GM19452 (cell line): ENCODE data around the gene EXOC3L2.
"Not testable (repeated sequence)": the region's sequence is repeated elsewhere in the genome, so short reads cannot be mapped to it uniquely, and the experiment has no call there.

Source experiments
- ATAC-seq: cut with Tn5 transposase; IDR thresholded peaks from one replicate; pipeline ENCODE4 v1.9.1; 2021; ENCODE audit not compliant: unreplicated experiment

The EXOC3L2 gene

DNA sequence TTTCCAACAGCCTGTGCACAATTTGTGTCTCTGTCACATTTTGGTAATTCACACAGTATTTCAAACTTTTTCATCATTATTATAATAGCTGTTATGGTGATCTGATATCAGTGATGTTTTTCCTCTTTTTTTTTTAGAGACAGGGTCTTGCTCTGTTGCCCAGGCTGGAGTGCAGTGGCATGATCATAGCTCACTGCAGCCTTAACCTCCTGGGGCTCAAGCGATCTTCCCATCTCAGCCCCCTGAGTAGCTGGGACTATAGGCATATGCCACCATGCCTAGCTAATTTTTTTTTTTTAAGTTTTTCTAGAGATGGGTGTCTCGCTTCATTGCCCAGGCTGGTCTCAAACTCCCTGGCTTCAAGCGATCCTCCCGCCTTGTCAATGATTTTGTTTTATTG, 11.6 kb upstream of the EXOC3L2 start:
- ATAC-seq = no peak

DNA sequence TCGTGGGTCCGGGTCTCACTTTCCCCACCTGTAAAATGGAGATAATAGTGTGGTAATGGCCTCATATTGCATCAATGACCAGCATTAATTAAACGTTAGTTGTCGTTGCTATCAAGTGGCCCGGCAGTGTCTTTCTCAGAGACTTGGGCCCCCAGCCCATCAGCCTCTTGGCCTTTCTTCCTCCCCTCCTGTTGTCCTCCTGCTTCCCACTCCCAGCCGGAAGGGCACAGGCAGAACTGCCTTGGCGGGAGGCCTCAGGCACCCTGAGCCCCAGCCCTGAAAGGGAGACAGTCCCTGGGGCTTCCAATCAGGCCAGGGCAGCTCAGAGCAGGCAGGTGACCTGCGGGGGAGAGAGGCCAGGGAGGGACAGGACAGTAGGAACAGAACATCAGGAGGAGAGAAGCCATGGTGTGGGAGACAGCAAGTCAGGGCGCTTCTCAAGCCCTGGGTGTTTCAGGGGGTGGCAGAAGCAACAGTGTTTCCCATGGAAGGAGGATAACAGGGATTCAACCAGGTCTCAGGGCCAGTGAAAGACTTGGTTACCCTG, 10.5 kb upstream of the EXOC3L2 start:
- ATAC-seq = no peak

- no peak for ATAC-seq
Measured at GRCh38 chr19:45254044-45254531, 8.9 kb upstream of the EXOC3L2 start.

DNA sequence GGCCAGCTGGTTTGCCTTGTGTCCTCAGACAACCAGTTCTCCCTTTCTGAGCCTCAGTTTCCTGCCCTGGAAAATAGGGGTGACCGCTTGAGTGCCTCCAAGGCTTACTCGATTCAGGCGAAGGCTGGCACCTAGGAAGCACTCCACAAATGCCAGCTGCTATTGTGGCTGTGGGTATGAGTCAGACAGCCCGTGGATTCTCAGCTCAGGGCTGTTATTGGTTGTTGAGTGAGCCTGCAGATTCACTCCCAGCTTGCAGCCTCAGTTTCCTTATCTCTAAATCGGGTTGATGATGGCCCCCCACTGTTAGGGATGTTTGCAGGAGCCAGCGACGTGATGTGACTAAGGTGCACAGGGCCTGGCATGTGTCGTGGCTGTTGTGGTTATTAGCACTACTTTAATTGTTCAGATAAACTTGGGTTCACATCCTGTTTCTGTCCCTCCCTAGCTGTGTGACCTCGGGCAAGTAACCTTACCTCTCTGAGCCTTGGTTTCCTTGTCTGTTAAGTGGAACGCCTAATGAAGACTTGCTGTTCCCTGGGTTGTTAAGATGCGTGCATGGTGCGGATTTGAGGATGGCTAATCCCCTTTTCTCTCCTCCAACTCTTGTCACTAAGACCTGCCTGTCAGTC, 8.3 kb upstream of the EXOC3L2 start:
- no peak for ATAC-seq

- ATAC-seq = no peak
Measured at GRCh38 chr19:45251452-45252354, 6.5 kb upstream of the EXOC3L2 start.

GRCh38 chr19:45250832-45251451, 5.7 kb upstream of the EXOC3L2 start, which contains the start of gene MARK4:
TSS of gene MARK4 (plus strand) at chr19:45251271. CDS start at chr19:45251589, 318 bp downstream.
- no peak for ATAC-seq

- no peak for ATAC-seq
Measured at GRCh38 chr19:45250216-45250831, 5.1 kb upstream of the EXOC3L2 start.

DNA sequence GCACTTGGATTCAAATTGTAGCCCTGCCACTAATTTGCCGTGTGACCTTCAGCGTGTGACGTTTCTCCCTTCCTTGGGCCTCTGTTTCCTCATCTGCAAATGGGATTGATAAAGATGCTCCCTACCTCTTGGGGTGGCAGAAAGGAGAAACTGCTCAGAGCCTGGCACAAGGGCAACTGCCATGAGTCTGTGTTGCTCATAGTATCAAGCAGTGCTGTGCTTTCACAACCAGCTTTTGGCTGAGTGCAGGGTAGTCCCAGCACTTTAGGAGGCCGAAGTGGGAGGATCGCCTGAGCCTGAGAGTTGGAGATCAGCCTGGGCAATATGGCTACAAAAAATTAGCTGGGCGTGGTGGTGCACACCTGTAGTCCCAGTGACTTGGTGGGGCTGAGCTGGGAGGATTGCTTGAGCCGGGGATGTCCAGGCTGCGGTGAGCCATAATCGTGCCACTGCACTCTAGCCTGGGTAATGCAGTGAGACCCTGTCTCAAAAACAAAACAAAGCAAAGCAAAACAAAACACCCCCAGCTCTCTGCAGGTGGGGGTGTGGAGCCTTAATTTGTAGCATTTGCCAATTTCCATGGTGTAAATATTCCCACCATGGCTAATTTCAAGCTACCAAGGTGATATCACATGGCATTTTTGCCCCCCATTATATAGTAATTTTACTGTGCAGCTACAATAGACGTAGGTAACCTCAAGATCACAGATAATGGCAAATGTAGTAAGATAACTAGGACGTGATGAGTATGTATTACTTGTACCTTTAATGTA, 4.2 kb upstream of the EXOC3L2 start:
- no peak for ATAC-seq

GRCh38 chr19:45247136-45247535, 1.9 kb upstream of the EXOC3L2 start:
- ATAC-seq = no peak

GRCh38 chr19:45245826-45246225, 619 bp upstream of the EXOC3L2 start:
- ATAC-seq = no peak

DNA sequence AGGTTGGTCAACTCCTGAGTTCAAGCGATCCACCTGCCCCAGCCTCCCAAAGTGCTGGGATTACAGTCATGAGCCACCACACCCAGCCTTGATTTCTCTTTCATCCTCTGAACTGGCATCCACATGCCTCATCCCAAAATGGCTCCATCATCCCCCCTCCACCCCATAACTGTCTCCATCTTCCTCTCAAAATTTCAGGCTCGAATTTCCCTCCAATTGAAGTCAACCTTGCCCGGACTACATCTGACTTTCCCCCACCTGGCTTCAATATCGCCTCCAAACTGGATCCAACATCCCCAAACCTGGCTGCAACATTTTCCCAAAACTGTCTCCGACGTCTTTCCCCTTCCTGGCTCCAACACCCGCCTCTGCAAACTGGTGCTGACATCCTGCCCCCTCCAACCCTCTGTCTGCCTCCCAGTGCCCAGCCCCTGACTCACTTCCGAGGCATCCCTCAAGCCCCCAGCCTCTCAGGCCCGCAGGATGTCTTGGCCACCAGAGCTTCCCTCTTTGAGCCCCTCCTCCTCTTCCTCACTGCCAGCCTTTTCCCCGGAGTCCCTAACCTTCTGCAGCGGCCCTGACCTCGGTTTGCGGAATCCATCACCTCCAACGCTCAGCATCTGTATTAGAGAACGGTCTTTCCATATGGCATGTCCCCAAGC, 943 bp downstream of the EXOC3L2 start:
- ATAC-seq = no peak

- no peak for ATAC-seq
Measured at GRCh38 chr19:45243144-45243732, 2.0 kb downstream of the EXOC3L2 start.

- no peak for ATAC-seq
Measured at GRCh38 chr19:45238556-45238955, 6.7 kb downstream of the EXOC3L2 start.

DNA sequence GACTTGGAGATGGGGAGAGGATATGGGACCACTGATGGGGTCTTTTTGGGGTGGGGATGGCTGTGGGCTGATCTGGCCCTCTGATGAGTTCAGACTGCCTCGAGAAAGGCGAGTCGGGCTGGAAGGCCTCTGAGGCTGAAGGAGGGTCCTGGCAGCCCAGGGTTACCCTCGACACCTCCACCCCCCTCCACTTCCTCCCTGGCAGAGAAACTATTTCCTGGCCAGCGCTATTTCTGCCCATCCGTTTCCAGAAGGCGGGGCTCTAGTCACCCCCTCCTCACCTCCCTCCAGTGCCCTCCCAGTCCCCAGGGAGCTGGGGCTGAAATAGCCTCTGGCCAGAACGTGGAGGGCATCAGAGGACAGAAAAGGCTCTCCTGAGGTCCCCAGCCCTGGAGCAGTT, 9.7 kb downstream of the EXOC3L2 start:
- no peak for ATAC-seq

- no peak for ATAC-seq
Measured at GRCh38 chr19:45234089-45234869, 10.9 kb downstream of the EXOC3L2 start.

GRCh38 chr19:45231891-45232290, 13.3 kb downstream of the EXOC3L2 start:
- ATAC-seq = no peak

DNA sequence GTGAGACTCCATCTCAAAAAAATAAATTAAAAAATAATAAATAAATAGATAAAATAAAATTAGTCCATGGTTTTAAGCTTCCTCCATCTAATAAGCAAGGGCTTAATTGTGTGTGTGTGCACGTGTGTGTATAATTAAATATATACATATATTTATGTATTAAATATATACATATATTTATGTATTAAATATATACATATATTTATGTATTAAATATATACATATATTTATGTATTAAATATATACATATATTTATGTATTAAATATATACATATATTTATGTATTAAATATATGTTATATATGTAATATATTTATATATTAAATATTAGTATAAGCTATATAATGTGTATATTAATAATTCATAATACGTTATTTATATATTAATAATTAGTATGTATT, 16.2 kb downstream of the EXOC3L2 start:
- ATAC-seq = not testable (repeated sequence)

DNA sequence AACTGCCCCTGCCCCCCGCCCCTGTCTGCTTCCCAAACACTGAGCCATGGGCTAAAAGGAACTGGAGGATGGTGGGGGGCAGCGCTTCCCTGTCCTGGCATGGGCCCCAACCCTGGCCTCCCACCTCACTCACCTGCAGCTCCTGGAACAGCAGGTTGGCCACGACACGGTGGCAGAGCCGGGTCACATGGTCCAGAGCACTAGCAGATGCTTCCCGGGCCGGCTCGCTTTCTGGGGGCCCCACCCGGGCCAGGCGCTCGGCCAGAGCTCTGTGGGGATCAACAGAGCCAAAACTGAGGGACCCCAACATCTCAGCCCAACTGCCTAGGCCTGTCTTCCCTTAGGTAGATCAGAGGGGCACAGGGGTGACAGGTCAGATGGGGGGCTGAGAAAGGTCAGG, 20.6 kb downstream of the EXOC3L2 start:
- ATAC-seq = no peak

DNA sequence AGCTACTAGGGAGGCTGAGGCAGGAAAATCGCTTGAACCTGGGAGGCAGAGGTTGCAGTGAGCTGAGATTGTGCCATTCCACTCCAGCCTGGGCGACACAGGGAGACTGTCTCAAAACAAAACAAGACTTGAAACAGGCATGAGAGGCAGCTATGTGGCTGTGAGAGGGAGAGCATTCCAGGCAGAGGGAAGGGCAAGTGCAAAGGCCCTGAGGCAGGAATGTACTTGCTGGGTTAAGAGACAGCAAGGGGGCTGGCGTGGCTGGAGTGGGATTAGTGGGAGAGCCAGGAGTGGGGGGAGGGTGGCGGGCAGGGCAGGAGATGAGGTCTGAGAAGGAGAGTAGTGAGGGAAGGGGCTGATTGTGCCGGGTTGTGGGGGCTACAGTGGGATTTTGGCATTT, 21.3 kb downstream of the EXOC3L2 start:
- no peak for ATAC-seq
